Uterus (tissue), 2 donors: ENCODE results near the gene S100A6.

Experiments
- POLR2A ChIP-seq, 2 donors: fragments of 450-650 bp; IDR thresholded peaks; one replicate each; pipeline ENCODE4 v1.6.1; 2016; ENCODE audit warnings: antibody characterized with exemption in 2 of 2, mild to moderate bottlenecking in 1 of 2, moderate library complexity in 1 of 2
- TF ChIP-seq, protein P1 (sequence below), 4 experiments: fragments of 200-600 bp in 2 of 4; fragments of 450-650 bp in 2 of 4; sonication (generic) in 2 of 4; IDR thresholded peaks; one replicate each; pipeline ENCODE4 v1.5.1; 2016 to 2019; ENCODE audit warnings: antibody characterized with exemption in 4 of 4, mild to moderate bottlenecking in 2 of 4, moderate library complexity in 1 of 4

DNA sequence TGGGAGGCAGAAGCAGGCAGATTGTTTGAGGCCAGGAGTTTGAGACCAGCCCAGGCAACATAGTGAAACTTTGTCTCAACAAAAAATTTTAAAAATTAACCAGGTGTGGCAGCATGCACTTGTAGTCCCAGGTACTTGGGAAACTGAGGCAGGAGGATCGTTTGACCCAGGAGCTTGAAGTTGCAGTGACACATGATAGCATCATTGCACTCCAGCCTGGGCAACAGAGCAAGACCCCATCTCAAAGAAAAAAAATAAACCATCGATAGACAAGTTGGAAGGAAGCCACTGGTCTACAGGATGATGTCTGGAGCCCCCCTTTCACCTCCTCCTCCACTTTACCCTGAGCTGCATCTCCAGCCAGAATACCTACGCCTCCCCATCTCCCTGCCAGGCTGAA, 16.5 kb downstream of the S100A6 start:
- TF ChIP-seq, protein P1, sequence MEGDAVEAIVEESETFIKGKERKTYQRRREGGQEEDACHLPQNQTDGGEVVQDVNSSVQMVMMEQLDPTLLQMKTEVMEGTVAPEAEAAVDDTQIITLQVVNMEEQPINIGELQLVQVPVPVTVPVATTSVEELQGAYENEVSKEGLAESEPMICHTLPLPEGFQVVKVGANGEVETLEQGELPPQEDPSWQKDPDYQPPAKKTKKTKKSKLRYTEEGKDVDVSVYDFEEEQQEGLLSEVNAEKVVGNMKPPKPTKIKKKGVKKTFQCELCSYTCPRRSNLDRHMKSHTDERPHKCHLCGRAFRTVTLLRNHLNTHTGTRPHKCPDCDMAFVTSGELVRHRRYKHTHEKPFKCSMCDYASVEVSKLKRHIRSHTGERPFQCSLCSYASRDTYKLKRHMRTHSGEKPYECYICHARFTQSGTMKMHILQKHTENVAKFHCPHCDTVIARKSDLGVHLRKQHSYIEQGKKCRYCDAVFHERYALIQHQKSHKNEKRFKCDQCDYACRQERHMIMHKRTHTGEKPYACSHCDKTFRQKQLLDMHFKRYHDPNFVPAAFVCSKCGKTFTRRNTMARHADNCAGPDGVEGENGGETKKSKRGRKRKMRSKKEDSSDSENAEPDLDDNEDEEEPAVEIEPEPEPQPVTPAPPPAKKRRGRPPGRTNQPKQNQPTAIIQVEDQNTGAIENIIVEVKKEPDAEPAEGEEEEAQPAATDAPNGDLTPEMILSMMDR (IDR thresholded peaks at IDR 0.05): no peak
- no peak for TF ChIP-seq POLR2A (IDR thresholded peaks at IDR 0.05)
